HG03060 (cell line): ENCODE data around the gene ISX.
"Not testable (repeated sequence)": the region's sequence is repeated elsewhere in the genome, so short reads cannot be mapped to it uniquely, and the experiment has no call there.

Experiments used
- ATAC-seq: cut with Tn5 transposase; IDR thresholded peaks from one replicate; pipeline ENCODE4 v1.9.1; 2021; ENCODE audit warnings: low read depth, moderate number of reproducible peaks; ENCODE audit not compliant: unreplicated experiment

The ISX gene

GRCh38 chr22:35065796-35066218 is at the start of gene ISX:
Gene ISX (plus strand): TSS chr22:35066158. CDS start chr22:35067088, 930 bp downstream.
- ATAC-seq = no peak

GRCh38 chr22:35016909-35017308 is 49.0 kb upstream of the ISX start:
- ATAC-seq = no peak

DNA sequence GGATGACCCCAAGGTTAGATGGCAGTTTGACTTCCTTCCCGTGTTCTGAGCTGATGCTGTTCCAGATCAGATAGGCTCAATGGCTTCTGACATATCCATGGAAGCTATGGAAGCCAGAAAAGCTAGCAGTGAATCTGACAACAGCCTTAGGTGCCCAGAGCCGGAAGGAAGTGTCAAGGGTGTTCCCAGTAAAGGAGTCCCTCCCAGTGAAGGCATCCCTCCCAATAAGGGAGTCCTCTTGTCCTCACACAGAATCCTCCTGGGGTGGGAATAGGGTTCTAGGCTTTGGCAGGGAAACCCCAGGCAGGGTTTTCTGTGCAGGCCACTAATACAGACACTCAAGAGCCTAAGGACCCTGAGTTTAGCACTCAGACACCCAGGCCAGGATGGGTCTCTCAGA is 47.0 kb upstream of the ISX start:
- no peak for ATAC-seq

- no peak for ATAC-seq
Observed at GRCh38 chr22:35020517-35020916, 45.4 kb upstream of the ISX start.

- ATAC-seq = no peak
Observed at GRCh38 chr22:35021161-35021560, 44.8 kb upstream of the ISX start.

DNA sequence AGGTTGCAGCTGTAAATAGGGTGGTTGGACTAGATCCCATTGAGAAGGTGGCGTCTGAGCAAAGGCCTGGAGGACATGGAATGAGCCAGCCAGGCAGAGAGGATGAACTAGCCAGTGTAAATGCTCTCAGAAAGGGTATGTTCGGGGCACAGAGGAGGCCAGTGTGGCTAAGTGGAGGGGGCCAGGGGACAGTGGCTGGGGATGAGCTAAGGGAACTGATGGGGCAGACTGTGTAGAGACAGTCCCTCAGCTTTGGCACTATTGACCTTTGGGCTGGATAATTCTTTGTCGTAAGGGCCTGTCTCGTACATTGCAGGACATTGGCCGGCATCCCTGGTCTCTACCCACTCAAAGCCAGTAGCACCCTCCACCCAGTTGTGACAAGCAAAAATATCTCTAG is 43.7 kb upstream of the ISX start:
- ATAC-seq = no peak

- ATAC-seq = no peak
Observed at GRCh38 chr22:35023692-35024363, 42.1 kb upstream of the ISX start.

DNA sequence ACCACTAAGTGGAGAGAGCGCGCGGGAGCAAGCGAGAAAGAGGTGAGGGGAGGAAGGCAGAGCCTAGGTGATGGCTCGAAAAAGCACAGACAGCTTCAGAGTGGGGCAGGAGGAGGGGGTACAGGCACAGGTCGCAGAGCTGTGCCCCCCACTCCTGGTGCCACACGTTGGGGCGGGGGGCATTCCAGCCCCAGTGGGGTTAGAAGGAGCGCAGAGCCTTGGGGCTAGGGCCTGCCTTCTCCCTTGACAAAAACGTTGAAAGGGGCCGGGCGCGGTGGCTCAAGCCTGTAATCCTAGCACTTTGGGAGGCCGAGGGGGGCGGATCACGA is 41.6 kb upstream of the ISX start:
- no peak for ATAC-seq

- ATAC-seq = not testable (repeated sequence)
Observed at GRCh38 chr22:35030112-35030511, 35.8 kb upstream of the ISX start.

- no peak for ATAC-seq
Observed at GRCh38 chr22:35032571-35032970, 33.4 kb upstream of the ISX start.

DNA sequence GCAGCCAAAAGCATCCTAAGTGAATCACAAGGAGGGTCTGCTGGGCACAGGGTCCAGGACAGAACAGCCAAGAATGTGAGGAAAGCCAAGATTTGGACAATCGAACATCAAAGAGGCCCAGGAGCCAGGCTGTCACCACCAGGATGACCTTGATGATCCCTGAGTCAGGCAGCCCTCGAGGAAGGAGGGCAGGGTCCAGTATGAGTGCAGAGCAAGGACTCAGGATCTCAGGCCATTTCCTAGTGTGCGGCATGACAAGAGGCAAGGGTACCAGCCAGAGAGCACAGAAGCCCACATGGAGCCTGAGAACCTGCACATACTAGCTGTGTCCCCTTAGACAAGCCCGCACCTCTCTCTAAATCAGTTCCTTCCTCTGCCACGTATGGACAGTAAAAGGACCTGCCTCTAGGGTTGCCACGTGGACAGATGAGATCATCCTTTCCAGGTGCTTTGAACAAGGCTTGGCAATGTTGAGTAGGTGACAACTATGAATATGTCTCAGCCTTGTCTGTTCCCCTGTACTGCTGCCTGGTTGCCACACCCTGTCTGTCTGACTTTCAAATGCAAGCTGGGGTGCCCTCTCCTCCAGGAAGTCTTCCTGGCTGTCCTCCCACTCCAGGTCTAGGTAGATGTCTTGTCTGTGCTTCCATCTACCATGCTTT is 32.2 kb upstream of the ISX start:
- ATAC-seq = no peak

DNA sequence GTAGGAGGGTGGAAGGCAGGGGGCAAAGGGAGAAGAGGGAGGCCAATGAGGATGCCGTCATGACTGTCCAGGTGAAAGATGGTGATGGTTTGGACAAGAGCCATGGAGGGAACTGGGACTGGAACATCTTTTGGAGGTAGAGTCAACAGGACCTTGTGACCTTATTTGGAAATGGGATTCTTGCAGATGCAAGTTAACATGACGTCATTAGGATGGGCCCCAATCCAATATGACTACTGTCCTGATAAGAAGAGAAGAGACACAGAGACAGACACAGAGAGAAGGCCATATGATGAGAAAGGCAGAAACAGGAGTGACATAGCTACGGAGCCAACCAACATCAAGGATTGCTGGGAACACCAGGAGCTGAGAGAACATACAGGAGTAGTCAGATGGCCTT is 31.0 kb upstream of the ISX start:
- ATAC-seq = no peak

- no peak for ATAC-seq
Observed at GRCh38 chr22:35037089-35037488, 28.9 kb upstream of the ISX start.

DNA sequence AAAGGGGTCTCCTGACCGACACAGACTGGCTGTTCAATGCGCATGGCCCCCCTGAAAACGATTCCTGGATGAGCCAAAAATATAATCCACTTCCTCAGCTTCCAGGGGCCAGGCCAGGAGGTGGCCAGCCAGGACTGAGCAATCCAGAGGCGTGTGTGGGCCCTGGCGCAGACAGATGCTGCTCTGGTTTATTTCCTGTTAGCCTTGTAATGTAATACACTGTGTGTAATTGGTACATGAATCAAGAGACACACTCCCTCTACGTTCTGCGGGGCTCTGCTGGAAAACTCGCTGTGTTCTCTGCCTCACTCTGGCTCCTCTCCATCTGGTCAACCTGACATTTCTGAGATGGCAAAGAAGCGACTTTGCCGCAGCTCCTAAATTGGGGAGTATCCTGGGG is 26.3 kb upstream of the ISX start:
- no peak for ATAC-seq

GRCh38 chr22:35043252-35043933 is 22.6 kb upstream of the ISX start:
- no peak for ATAC-seq

GRCh38 chr22:35043934-35044319 is 22.0 kb upstream of the ISX start:
- no peak for ATAC-seq

DNA sequence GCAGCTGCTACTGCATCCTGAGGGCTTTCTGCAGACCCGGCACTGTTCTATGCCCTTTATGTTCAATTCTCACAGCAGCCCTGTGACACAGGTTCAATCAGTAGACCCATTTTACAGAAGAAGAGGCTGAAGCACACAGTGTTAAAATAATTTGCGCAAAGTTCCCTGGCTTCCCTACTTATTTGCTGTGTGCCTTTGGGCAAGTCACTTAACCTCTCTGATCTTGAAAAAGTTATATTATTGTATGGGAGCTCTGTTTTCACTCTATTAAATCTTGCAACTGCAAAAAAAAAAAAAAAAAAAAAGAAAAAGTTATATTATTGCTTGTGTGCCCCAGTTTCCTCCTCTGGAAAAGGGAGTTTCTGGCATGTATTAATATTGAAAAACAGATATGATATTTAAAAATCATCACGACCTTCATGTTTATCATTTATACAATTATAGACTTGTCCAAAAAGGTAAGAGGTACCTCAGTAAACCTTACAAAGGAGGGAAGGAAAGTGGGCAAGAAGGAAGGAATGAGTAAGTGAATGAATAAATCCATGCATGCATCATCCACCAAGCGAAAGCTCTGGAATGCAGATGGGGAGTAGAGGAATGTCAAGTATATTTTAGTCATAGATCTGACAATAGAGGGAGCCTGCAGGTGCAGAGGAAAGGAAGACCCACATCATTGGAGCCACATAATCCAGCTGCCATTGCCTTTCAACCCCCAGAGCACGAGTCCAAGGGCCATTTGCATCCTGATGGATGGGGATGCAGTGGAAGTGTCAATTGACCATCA is 21.2 kb upstream of the ISX start:
- ATAC-seq = no peak

GRCh38 chr22:35045451-35045850 is 20.5 kb upstream of the ISX start:
- no peak for ATAC-seq

DNA sequence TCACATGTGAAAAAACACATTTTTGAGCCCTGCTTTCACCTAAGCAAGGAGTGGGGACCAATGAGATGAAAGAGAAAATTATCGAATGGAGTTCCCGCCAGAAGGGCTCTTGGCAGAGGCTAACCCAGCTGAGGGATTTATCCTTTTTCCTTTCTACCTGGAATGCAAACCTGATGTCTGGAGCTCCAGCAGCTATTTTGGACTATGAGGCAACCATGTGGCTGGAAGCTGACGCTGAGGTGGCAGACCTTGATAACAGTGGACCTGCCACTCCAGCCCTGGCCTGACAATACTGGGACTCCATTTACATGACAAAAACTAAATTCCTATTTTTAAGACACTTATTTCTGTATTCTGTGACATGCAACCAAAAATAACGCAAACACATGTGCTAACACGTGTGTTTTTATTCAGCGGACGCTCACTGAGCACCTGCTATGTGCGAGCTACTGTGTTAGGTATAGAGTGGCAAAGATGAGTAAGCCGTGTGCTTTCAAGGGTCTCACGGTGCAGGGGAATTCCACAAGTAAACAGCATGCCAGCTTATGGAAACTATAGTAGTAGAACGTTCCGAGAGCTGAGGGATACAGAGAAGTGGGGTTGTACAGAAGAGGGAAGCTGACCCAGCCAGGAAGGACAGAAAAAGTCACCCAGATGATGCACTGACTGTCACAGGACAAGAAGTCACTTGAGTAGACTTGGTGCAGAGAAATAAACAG is 19.1 kb upstream of the ISX start:
- ATAC-seq = no peak

- ATAC-seq = not testable (repeated sequence)
Observed at GRCh38 chr22:35050038-35050437, 15.9 kb upstream of the ISX start.
